HepG2 (cell line): ENCODE measurements around the gene TIMM44. TPM values are rescaled to one million over a fixed set of nuclear protein-coding genes. Genes with fewer than 3 reads are reported as not detected.

Source experiments
- CBX1 ChIP-seq: IDR thresholded peaks from one replicate; pipeline ENCODE4 v1.6.1; 2016; ENCODE audit warnings: antibody characterized with exemption, low read depth
- MAFG ChIP-seq: sonication (generic); formaldehyde crosslinking; IDR thresholded peaks from 2 replicates; pipeline ENCODE4 v1.5.1; 2020; ENCODE audit warnings: mild to moderate bottlenecking, missing genetic modification reagents
- MATR3 ChIP-seq: sonication (generic); formaldehyde crosslinking; IDR thresholded peaks from 2 replicates; pipeline ENCODE4 v1.4.0; 2020; ENCODE audit warnings: missing genetic modification reagents
- MEIS2 ChIP-seq: sonication (generic); formaldehyde crosslinking; IDR thresholded peaks from 2 replicates; pipeline ENCODE4 v1.9.0; 2021; ENCODE audit warnings: mild to moderate bottlenecking, missing genetic modification reagents
- MTA1 ChIP-seq: sonication (generic); formaldehyde crosslinking; IDR thresholded peaks from 2 replicates; pipeline ENCODE4 v1.4.0; 2020; ENCODE audit warnings: missing genetic modification reagents, mild to moderate bottlenecking, borderline replicate concordance
- NCOA1 ChIP-seq: sonication (generic); formaldehyde crosslinking; IDR thresholded peaks from 2 replicates; pipeline ENCODE4 v1.9.0; 2021; ENCODE audit warnings: missing genetic modification reagents
- NCOR1 ChIP-seq: fragments of 200-600 bp; sonication (generic); IDR thresholded peaks from 2 replicates; pipeline ENCODE4 v1.7.0; 2017; ENCODE audit warnings: antibody characterized with exemption, low read length, borderline replicate concordance
- POLR2A ChIP-seq, 2 experiments: IDR thresholded peaks; 2 replicates each; pipeline ENCODE4 v1.6.1; 2011; ENCODE audit warnings: low read depth in 2 of 2, low read length in 2 of 2, mild to moderate bottlenecking in 1 of 2, moderate library complexity in 1 of 2; ENCODE audit not compliant: insufficient read depth in 1 of 2
- SCMH1 ChIP-seq: sonication (generic); formaldehyde crosslinking; IDR thresholded peaks from 2 replicates; pipeline ENCODE4 v1.9.0; 2021; ENCODE audit warnings: missing genetic modification reagents, mild to moderate bottlenecking, borderline replicate concordance
- SRSF1 ChIP-seq: fragments of 200-400 bp; formaldehyde crosslinking; optimal IDR thresholded peaks from 2 replicates; pipeline ENCODE3; 2017; ENCODE audit warnings: mild to moderate bottlenecking, low read depth, low read length, moderate library complexity
- SRSF9 ChIP-seq: fragments of 200-400 bp; formaldehyde crosslinking; IDR thresholded peaks from 2 replicates; pipeline ENCODE4 v1.6.1; 2018; ENCODE audit warnings: borderline replicate concordance, mild to moderate bottlenecking, low read depth, low read length; ENCODE audit not compliant: insufficient read depth, poor library complexity, severe bottlenecking
- ZFAT ChIP-seq: sonication (generic); formaldehyde crosslinking; conservative IDR thresholded peaks from 2 replicates; pipeline ENCODE4 v1.8.1; 2023; ENCODE audit warnings: missing genetic modification reagents, inconsistent platforms
- ZFP41 ChIP-seq: sonication (generic); formaldehyde crosslinking; IDR thresholded peaks from 2 replicates; pipeline ENCODE4 v1.4.0; 2020; ENCODE audit warnings: mild to moderate bottlenecking, missing genetic modification reagents, borderline replicate concordance
- ZNF205 ChIP-seq: IDR thresholded peaks from 2 replicates; pipeline ENCODE4 v1.6.1; 2018; ENCODE audit warnings: missing biosample characterization, missing genetic modification reagents
- ZNF441 ChIP-seq: sonication (generic); formaldehyde crosslinking; IDR thresholded peaks from 2 replicates; pipeline ENCODE4 v1.7.0; 2021; ENCODE audit warnings: missing genetic modification reagents, borderline replicate concordance
- ZNF556 ChIP-seq: sonication (generic); formaldehyde crosslinking; IDR thresholded peaks from 2 replicates; pipeline ENCODE4 v1.4.0; 2020; ENCODE audit warnings: mild to moderate bottlenecking, missing genetic modification reagents, borderline replicate concordance
- ZNF616 ChIP-seq: sonication (generic); formaldehyde crosslinking; IDR thresholded peaks from 2 replicates; pipeline ENCODE4 v1.5.0; 2020; ENCODE audit warnings: low read depth, mild to moderate bottlenecking, missing genetic modification reagents
- ZNF629 ChIP-seq: sonication (generic); formaldehyde crosslinking; conservative IDR thresholded peaks from 2 replicates; pipeline ENCODE4 v1.5.0; 2020; ENCODE audit warnings: missing genetic modification reagents
- ZNF816 ChIP-seq: sonication (generic); formaldehyde crosslinking; IDR thresholded peaks from 2 replicates; pipeline ENCODE4 v1.8.0; 2022; ENCODE audit warnings: missing genetic modification reagents, mild to moderate bottlenecking, borderline replicate concordance
- polyA plus RNA-seq, 8 experiments: library from polyadenylated mRNA; depleted of rRNA in 3 of 8; stranded (reverse) in 7 of 8; unstranded in 1 of 8; fragments of >200 nt; fragmentation: Illumina TruSeq in 4 of 8; extraction: Trizol in 4 of 8; gene quantifications; 2 replicates each; pipeline versions ENCODE4 v1.2.1 to v1.2.3, GENCODE V29; 2011 to 2016; ENCODE audit warnings: low read depth in 4 of 8, missing spikeins in 1 of 8, mixed read lengths in 1 of 8; ENCODE audit not compliant: insufficient read depth in 1 of 8
- total RNA-seq, 5 experiments: library from RNA; depleted of rRNA; stranded (reverse); fragments of >200 nt; fragmentation: Illumina TruSeq; extraction: Trizol; gene quantifications; 2 replicates each; pipeline ENCODE4 v1.2.3, GENCODE V29; 2016; ENCODE audit warnings: low read depth in 1 of 5
- TF ChIP-seq, protein P1 (sequence below): sonication (generic); formaldehyde crosslinking; IDR thresholded peaks from 2 replicates; pipeline ENCODE4 v1.4.0; 2020; ENCODE audit warnings: low read depth, mild to moderate bottlenecking, missing genetic modification reagents
- TF ChIP-seq, protein P2 (sequence below): sonication (generic); formaldehyde crosslinking; IDR thresholded peaks from 2 replicates; pipeline ENCODE4 v1.8.1; 2023; ENCODE audit warnings: mild to moderate bottlenecking, moderate library complexity, missing genetic modification reagents
- TF ChIP-seq, protein P3 (sequence below): sonication (generic); formaldehyde crosslinking; IDR thresholded peaks from 2 replicates; pipeline ENCODE4 v1.5.1; 2020; ENCODE audit warnings: mild to moderate bottlenecking, missing genetic modification reagents
- TF ChIP-seq, protein P4 (sequence below): sonication (generic); formaldehyde crosslinking; IDR thresholded peaks from 2 replicates; pipeline ENCODE4 v1.4.0; 2020; ENCODE audit warnings: mild to moderate bottlenecking, low read depth, missing genetic modification reagents

The TIMM44 gene
- total and polyA plus RNA-seq, 2 of the 13 experiments (the other 11 are each of a cell fraction or from before 2014, with no cell fraction given), result 42.9 to 72.6 TPM

DNA sequence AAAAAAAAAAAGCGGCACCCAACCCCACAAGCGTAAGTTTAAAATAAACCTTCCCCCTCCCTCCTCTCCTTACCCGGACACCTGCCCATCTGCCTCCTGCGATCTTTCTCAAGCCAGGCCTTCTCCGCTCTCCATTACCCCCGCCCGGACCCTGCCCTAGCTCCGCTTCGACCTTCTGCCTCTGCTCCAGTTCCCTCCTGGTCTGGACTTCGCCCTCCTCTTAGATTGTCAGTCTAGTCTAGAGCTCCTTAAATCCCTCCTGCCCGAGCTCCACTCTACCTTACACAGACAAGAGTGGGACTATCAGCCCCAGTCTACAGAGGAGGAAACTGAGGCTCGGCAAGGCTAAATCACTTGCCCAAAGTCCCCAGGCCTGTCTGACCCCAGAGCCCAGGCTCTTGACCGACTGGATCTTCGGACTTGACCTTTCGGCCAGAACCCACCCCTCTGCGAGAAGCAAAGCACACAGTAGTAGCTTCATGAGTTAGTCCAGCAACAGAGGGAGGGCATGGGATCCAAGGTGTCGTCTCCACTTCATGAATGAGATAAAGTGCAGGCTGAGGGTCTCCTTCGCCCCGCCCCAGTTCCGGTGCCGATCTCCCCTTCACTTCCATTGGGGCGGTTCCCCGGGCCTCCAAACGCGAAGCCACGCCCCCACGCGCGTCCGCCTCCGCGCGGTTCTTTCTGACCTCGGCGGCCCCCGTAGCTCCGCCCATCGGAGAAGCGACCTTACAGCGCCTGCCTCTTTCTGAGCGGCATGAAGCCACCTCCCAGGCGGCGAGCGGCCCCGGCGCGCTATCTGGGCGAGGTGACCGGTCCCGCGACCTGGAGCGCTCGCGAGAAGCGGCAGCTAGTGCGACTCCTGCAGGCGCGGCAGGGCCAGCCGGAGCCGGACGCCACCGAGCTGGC lies 23.6 kb downstream of the TIMM44 start, which contains the start of gene SNAPC2 (continued):
- TF ChIP-seq, protein P1, sequence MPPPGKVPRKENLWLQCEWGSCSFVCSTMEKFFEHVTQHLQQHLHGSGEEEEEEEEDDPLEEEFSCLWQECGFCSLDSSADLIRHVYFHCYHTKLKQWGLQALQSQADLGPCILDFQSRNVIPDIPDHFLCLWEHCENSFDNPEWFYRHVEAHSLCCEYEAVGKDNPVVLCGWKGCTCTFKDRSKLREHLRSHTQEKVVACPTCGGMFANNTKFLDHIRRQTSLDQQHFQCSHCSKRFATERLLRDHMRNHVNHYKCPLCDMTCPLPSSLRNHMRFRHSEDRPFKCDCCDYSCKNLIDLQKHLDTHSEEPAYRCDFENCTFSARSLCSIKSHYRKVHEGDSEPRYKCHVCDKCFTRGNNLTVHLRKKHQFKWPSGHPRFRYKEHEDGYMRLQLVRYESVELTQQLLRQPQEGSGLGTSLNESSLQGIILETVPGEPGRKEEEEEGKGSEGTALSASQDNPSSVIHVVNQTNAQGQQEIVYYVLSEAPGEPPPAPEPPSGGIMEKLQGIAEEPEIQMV, result no peak
- TF ChIP-seq MATR3 (no peak), SRSF9 (no peak), MTA1 (0 out of 2 replicates have a peak, but pooled peaks have one; percentile 30), SRSF1 (no peak), MEIS2 (no peak; the same call in 1 of the 2 replicates), ZNF441 (CRISPR knock-in tag) (peak; percentile 55; the same call in 1 of the 2 replicates), NCOR1 (no peak; the same call in 1 of the 2 replicates), CBX1 (peak; percentile 17), MAFG (CRISPR knock-in tag) (no peak), ZNF629 (peak; percentile 83), ZNF816 (CRISPR knock-in tag) (peak; percentile 65; the same call in 1 of the 2 replicates), SCMH1 (no peak), ZFAT (CRISPR knock-in tag) (no peak), ZFP41 (no peak), POLR2A (IDR thresholded peaks at IDR 0.05; ENCODE audit: insufficient read depth in 1 of 2, low read depth in 2 of 2, low read length in 2 of 2) (peak; percentile 40 to 88; a peak in 3 of 4 replicates), ZNF556 (CRISPR knock-in tag) (peak; percentile 66; the same call in 1 of the 2 replicates), NCOA1 (CRISPR knock-in tag) (no peak), ZNF616 (CRISPR knock-in tag) (no peak), ZNF205 (0 out of 2 replicates have a peak, but pooled peaks have one; percentile 25)
- TF ChIP-seq, protein P2, sequence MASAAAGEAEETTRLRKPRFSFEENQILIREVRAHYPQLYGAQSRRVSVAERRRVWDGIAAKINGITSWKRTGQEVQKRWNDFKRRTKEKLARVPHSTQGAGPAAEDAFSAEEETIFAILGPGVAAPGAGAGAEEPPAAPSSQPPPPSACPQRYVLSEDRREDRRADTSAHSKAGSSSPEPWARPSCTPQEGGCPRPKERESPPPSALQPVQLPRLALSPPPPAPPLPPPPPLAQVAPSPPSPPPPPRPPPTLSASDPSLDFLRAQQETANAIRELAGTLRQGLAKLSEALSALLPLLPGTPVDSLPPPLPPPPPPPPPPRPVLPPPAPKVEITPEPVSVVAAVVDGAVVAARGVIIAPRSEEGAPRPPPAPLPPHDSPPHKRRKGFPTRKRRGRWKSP, result peak; percentile 75; the same call in 1 of the 2 replicates
- TF ChIP-seq, protein P3, sequence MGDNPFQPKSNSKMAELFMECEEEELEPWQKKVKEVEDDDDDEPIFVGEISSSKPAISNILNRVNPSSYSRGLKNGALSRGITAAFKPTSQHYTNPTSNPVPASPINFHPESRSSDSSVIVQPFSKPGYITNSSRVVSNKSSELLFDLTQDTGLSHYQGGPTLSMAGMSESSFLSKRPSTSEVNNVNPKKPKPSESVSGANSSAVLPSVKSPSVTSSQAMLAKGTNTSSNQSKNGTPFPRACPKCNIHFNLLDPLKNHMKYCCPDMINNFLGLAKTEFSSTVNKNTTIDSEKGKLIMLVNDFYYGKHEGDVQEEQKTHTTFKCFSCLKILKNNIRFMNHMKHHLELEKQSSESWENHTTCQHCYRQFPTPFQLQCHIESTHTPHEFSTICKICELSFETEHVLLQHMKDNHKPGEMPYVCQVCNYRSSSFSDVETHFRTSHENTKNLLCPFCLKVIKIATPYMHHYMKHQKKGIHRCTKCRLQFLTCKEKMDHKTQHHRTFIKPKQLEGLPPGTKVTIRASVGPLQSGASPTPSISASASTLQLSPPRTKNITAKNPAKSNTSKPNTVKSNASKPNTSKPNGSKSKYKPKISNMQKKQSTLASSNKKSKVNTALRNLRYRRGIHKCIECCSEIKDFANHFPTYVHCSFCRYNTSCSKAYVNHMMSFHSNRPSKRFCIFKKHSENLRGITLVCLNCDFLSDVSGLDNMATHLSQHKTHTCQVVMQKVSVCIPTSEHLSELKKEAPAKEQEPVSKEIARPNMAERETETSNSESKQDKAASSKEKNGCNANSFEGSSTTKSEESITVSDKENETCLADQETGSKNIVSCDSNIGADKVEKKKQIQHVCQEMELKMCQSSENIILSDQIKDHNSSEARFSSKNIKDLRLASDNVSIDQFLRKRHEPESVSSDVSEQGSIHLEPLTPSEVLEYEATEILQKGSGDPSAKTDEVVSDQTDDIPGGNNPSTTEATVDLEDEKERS, result no peak
- TF ChIP-seq, protein P4, sequence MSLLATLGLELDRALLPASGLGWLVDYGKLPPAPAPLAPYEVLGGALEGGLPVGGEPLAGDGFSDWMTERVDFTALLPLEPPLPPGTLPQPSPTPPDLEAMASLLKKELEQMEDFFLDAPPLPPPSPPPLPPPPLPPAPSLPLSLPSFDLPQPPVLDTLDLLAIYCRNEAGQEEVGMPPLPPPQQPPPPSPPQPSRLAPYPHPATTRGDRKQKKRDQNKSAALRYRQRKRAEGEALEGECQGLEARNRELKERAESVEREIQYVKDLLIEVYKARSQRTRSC (CRISPR knock-in tag), result no peak
